Natural killer cell treated with Interleukin-12 subunit alpha and Interleukin-12 subunit beta and Interleukin-15 and Interleukin-18, amount 100 ng/mL, for 72 hours (primary cell): ENCODE measurements around the gene LSP1. TPM values are rescaled to one million over a fixed set of nuclear protein-coding genes. Genes with fewer than 3 reads are reported as not detected.

Source experiments
- ATAC-seq, 2 donors: fragments of 150-1000 bp; cut with Tn5 transposase in 1 of 2; sonication (Bioruptor Pico), chemical (Tn5 transposase) in 1 of 2; 2 replicates each; pipeline ENCODE4 v1.10.0; 2021
- DNase-seq: peaks from one replicate; pipeline ENCODE4 v3.0.0; 2022; ENCODE audit warnings: low spot score
- H3K27ac Mint-ChIP-seq, 2 donors: 1 replicate in 1 of 2; 2 replicates in 1 of 2; pipeline ENCODE4 v1.8.0; 2022; ENCODE audit warnings: mixed read lengths in 2 of 2, mild to moderate bottlenecking in 1 of 2, moderate library complexity in 1 of 2
- H3K27me3 Mint-ChIP-seq, 2 donors: 1 replicate in 1 of 2; 2 replicates in 1 of 2; pipeline ENCODE4 v1.8.0; 2022; ENCODE audit warnings: mixed read lengths in 2 of 2
- H3K36me3 Mint-ChIP-seq: one replicate; pipeline ENCODE4 v1.8.0; 2022; ENCODE audit warnings: mixed read lengths
- H3K4me1 Mint-ChIP-seq, 2 donors: 1 replicate in 1 of 2; 2 replicates in 1 of 2; pipeline ENCODE4 v1.8.0; 2022; ENCODE audit warnings: low read depth in 2 of 2, mixed read lengths in 2 of 2, mild to moderate bottlenecking in 1 of 2
- H3K4me3 Mint-ChIP-seq: one replicate; pipeline ENCODE4 v1.8.0; 2022; ENCODE audit warnings: mixed read lengths
- H3K9me3 Mint-ChIP-seq: 2 replicates; pipeline ENCODE4 v1.8.0; 2022; ENCODE audit warnings: mixed read lengths
- total RNA-seq, 2 donors: library from RNA; stranded (reverse); gene quantifications; one replicate each; pipeline ENCODE4 v1.2.3, GENCODE V29; 2022

LSP1 gene
- total RNA-seq, 2 donors from 2014 or later: 240 to 358 TPM

DNA sequence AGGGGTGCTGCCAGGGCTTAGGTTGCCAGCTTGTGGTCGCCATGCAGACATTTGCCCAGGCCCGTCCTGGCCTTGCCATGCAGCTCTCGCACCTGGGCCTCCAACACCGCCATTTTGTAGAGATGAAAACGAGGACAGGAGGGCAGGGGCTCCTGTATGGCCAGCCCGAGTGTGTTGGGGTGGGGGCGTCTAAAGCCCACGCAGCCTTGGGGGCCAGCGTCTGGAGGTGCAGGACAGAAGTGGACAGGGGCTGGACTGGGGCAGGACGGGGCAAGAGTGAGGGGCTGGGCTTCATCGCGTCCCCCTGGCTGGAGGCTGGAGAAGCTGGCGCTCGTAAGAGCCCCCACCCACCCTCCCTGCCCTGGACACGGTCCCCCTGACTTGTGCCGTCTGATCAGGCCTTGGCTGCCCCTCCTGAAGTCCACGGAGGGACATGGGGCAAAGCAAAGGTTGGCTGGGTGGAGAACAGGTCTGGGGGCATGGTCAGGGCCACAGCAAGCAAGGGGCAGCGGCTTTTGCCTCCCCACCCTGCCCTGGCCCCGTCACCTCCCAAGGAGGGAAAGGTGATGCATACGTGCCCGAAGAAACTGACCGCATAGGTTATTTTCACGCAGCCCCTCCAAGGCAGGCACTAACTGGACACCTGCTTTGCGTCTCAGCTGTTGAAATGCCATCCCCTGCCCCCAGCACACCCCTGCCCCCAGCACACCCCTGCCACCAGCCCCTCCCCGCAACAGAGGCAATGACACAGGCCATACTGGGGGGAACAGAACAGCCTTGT lies 67.4 kb downstream of the LSP1 start:
- DNase-seq: no peak
- no peaks in the 10 kb centered on the region for H3K36me3 Mint-ChIP-seq
- peaks cover 6 to 10% of the 10 kb centered on the region in 2 donors for H3K27me3 Mint-ChIP-seq
- H3K9me3 Mint-ChIP-seq: no peaks in the 10 kb centered on the region
- peaks cover 8% of the 10 kb centered on the region in 2 donors for H3K4me1 Mint-ChIP-seq
- H3K27ac Mint-ChIP-seq: no peak overlapping the region
- no peak for ATAC-seq
- H3K4me3 Mint-ChIP-seq: no peak overlapping the region

DNA sequence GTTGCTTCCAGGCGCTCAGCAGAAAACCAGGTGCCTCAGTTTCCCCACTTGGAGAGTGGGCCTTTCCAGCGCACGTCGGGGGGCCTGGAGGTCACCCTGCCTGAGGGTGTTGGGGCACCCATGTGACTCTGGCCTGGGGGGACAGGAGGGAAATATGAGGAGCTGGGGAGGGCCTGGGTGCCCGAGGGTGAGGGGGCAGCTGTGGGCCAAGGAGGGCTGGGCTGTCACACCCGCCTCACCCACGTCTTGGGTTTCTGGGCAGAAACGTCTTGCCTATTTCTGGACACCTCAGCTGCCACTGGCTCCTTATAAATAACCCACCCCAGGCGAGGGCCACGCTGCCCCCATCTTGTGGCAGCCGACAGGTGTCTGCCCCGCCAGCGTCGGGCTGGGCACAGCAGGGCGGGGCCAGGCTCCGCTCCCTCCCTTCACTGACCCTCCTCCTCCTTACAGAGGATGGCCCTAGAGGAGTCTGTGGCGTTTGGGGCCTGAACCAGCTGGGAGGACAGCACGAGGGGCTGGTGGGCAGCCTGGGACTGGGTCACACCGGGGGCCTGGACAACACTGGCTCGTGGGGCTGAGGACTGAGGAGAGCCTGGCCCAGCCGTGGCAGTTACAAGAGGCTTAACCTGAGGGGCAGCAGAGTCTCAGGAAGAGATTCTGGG lies 68.2 kb downstream of the LSP1 start:
- DNase-seq: no peak
- no peaks in the 10 kb centered on the region for H3K9me3 Mint-ChIP-seq
- H3K4me1 Mint-ChIP-seq: peaks cover under 1 to 3% of the 10 kb centered on the region in 2 donors
- ATAC-seq: no peak
- no peaks in the 10 kb centered on the region for H3K36me3 Mint-ChIP-seq
- no peak overlapping the region for H3K4me3 Mint-ChIP-seq
- no peak overlapping the region for H3K27ac Mint-ChIP-seq
- H3K27me3 Mint-ChIP-seq: peaks cover 6 to 8% of the 10 kb centered on the region in 2 donors

DNA sequence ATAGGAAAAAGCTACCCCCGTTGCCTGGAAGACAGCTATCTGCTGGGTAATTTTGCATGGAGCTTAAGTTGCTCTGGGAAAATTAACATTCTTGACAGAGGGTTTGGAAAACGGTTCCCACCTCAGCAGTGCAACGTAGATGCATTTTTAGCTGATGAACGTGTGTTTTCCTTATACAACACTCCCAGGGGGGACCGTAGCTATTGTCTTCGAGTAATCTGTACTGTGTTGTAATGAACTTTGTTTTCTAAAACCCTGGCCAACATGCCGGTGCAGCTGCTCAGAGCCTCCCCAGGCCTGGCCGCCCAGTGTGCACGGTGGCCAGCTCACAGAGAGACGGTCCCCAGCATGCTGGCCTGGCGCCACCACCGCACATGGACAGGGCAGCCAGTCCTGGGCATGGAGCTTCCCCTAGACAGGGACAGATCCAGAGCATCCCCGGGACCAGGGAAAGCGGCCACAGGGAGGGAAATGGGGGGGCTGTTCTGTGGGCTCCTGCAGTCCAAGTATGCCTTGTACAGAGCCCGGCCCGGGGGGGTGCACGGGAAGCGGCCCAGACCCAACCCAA lies 68.8 kb downstream of the LSP1 start:
- H3K27ac Mint-ChIP-seq: no peak overlapping the region

DNA sequence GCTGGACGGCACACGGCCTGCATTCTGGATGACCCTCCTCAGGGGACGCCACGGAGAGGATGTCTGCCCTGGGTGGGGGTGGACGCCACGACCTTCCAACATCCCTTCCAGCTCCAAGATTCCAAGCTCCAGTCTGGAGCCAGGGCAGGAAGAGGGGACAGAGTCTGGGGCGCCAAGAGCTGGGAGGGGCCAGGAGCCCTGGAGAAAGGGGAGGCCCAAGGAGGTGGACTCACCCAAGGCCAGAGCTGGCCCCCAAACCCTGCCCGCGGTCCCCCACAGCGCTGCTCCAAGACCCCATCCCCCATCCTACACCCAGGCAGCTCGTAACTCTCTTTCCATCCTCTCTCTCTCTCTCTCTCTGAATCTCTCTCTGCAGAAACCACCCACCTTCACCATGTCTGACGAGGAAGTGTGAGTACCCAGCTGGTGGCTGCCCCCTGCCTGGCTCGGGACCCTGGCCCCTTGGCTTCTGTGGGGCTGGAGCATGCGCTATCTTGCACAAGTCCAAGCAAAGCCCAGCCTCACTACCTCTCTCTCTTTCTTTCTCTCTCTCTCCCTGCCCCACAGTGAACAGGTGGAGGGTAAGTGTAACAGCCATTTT lies 69.7 kb downstream of the LSP1 start:
- peaks cover 0 to 7% of the 10 kb centered on the region in 2 donors for H3K4me1 Mint-ChIP-seq
- no peak overlapping the region for H3K27ac Mint-ChIP-seq
- no peaks in the 10 kb centered on the region for H3K9me3 Mint-ChIP-seq
- H3K27me3 Mint-ChIP-seq: peaks cover 8 to 11% of the 10 kb centered on the region in 2 donors
- DNase-seq: no peak
- H3K4me3 Mint-ChIP-seq: no peak overlapping the region
- no peak for ATAC-seq
- H3K36me3 Mint-ChIP-seq: no peaks in the 10 kb centered on the region

More for the DNA sequence above, 68.8 kb downstream of the LSP1 start:
- Mint-ChIP-seq H3K9me3 (no peaks in the 10 kb centered on the region), H3K36me3 (no peaks in the 10 kb centered on the region), H3K27me3 (peaks cover 8 to 10% of the 10 kb centered on the region in 2 donors), H3K4me3 (no peak overlapping the region), H3K4me1 (peaks cover 0 to 7% of the 10 kb centered on the region in 2 donors)
- no peak for ATAC-seq
- no peak for DNase-seq

DNA sequence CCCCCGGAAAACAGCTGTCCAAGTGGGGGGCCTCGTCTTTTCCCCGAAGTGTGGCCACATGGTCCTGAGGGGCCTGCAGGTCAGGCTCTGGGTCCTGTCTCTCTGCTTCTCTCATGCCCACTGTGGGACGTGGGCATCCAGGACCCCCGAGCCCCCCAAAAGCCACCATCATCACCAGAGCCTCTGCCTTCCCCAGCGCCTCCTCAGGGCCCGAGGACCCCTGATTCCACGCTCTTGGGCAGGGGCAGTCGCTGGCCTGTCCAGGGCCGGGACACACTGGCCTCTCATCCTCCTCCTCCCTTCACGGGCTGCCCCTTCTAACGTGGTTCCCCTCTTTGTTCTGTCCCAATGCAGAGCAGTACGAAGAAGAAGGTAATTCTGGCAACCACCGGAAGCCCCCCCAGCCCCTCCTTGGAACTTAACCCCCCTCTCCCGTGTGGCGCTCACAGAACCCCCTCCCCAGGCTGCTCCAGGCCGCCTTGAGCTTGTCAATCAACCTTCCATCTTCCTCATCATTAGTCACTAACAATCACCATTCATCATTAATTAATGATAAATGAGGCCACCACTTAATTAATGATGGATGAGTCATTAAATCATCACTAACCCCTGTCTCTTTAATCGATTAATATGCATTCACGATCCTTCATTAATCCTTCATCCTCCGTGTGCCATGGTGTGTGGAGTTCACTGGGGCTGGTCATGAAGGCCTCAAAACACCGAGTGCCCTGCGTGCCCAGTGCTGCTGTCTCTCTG lies 70.5 kb downstream of the LSP1 start:
- Mint-ChIP-seq H3K4me1 (peaks cover 0 to 7% of the 10 kb centered on the region in 2 donors), H3K36me3 (no peaks in the 10 kb centered on the region), H3K4me3 (no peak overlapping the region)

DNA sequence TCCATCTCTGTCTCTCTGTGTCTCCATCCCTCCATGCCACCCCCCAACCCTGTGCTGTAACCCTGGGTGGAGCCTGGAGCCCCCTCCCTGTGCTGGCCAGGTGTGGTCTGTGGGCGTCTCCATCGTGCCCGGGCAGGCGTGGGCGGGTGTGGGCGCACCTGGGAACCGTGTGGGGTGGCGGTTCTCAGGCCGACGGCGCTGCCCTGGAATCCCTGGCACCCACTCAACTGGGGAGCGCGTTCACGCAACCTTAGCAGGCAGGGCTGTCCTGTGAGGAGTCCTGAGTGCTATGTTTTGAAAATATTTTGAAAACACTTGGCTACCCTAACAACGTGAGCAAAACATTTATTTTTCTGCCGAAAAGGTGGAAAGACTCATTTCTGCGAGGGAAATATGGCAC lies 71.3 kb downstream of the LSP1 start:
- no peak overlapping the region for H3K4me3 Mint-ChIP-seq
- no peaks in the 10 kb centered on the region for H3K9me3 Mint-ChIP-seq

More for the DNA sequence above, 70.5 kb downstream of the LSP1 start:
- H3K27me3 Mint-ChIP-seq: peaks cover 8 to 11% of the 10 kb centered on the region in 2 donors
- no peaks in the 10 kb centered on the region for H3K9me3 Mint-ChIP-seq
- DNase-seq: no peak
- H3K27ac Mint-ChIP-seq: no peak overlapping the region
- no peak for ATAC-seq

DNA sequence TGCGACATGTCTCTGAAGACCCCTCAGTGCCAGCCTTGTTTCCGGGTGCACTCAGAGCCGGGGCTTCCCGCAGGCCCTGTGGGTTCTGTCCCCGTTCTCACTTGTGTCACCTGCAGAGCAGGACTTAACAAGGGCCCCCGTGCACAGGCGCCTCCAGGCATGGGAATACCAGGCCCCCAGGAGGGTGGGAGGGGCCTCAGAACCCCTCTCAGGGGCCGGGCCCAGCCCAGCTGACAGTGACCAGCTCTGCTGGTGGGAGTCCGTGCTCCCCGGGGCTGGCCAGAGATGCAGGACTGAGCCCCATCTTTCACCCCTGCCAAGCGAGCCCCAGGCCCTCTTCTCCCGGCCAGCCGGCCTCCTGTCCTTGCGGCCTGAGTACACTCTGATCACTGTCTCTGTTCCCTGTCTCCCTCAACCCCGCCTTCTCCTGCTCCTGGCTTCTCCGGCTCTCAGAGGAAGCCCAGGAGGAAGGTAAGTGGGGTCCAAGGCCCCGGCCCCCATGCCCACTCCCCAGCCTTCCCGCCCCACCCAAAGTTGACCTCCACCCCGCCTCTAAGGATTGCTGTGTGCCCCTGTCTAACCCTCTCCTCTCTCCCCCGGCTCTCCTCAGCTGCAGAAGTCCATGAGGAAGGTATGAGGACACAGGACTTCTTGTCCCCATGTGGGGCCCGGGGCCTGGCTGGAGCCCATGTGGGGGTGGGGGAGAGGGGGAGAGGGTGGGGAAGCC lies 71.9 kb downstream of the LSP1 start:
- Mint-ChIP-seq H3K36me3 (no peaks in the 10 kb centered on the region), H3K9me3 (no peaks in the 10 kb centered on the region), H3K4me1 (peaks cover 0 to 7% of the 10 kb centered on the region in 2 donors), H3K4me3 (no peak overlapping the region), H3K27me3 (peaks cover 8 to 9% of the 10 kb centered on the region in 2 donors), H3K27ac (no peak overlapping the region)
- ATAC-seq (no peak), DNase-seq (no peak)

More for the DNA sequence above, 71.3 kb downstream of the LSP1 start:
- ATAC-seq (no peak), DNase-seq (no peak)
- H3K36me3 Mint-ChIP-seq: no peaks in the 10 kb centered on the region
- H3K27me3 Mint-ChIP-seq: peaks cover 8 to 11% of the 10 kb centered on the region in 2 donors
- H3K27ac Mint-ChIP-seq: no peak overlapping the region
- peaks cover 0 to 7% of the 10 kb centered on the region in 2 donors for H3K4me1 Mint-ChIP-seq

DNA sequence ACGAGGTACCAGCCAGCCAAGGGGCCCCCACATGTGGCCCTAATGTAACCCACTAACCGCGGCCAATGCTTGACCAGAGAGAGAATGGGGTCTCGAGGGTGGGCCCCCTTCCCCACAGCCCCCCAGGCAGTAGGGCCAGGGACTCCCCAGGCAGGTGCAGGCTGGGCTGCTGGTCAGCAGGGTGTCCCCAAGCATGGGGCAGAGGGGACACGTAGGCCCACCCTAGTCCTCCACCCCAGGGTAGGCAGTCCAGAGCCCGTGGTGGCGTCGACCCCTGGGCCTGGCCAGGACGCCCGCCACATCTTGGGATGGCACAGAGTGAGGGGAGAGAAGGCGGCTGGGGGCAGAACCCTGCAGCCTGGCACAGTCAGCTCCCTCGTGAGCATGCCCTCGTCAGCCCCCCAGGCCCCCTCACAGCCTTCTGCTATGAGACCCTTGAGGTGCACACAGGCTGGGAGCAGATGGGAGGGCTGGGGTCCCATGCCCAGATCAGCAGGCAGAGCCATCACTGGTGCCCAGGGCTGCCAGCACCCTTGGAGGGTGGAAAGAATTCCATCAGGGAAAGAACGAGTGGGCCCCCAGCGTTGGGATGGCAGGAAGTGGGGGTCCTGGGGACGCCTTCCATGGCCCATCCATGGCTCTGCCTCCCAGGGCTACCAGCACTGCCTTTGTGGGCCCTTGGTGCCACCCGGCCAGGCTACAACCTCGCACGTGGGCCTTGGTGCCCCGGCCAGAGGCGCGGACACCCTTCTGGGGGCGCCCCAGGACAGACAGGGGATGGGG lies 72.7 kb downstream of the LSP1 start:
- no peak for ATAC-seq
- Mint-ChIP-seq H3K27ac (no peak overlapping the region), H3K4me1 (peaks cover 0 to 7% of the 10 kb centered on the region in 2 donors), H3K9me3 (no peaks in the 10 kb centered on the region), H3K36me3 (no peaks in the 10 kb centered on the region), H3K4me3 (no peak overlapping the region), H3K27me3 (peaks cover 7 to 8% of the 10 kb centered on the region in 2 donors)
- no peak for DNase-seq

DNA sequence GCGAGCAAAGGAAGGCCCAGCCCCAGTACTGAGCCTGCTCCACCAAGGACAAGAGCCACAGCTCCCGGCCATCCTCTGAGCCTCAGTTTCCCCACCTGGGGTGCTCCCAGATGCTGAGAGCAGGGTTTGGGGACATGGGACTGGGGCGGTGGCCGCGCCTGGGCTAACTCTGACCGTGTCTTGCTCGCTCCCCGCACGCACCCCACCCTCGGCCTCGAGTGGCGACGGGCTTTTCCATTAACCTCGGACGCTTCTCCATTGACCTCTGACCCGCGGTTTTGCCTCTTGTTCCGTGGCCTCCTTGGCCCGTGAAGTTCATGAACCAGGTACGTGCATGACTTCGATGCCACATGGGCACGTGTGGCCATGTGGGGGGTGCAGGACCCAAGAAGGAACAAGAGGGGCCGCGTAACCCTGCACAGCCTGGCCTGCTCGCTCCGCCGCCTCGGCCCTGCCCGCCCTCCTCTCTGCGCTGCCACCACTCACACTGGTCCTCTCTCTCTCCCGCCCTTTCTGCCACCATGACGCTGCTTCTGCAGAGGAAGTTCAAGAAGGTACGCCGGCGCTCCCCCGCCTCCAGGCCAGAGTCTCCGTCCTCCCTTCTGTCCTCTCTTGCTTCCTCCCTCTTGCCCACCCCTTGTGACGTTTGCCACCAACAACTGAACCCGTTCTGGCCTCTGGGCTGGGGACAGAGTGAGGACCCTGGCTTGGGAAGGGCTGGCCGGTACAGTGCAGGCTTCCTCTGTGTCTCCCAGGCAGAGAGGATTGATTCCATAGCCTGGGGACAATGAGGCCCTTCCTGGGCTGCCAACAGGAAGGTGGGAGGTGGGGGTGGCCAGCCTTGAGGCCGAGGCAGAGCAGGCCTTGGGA lies 73.5 kb downstream of the LSP1 start:
- Mint-ChIP-seq H3K9me3 (no peaks in the 10 kb centered on the region), H3K4me1 (peaks cover 0 to 7% of the 10 kb centered on the region in 2 donors), H3K36me3 (no peaks in the 10 kb centered on the region), H3K4me3 (no peak overlapping the region), H3K27ac (no peak overlapping the region), H3K27me3 (peaks cover 8% of the 10 kb centered on the region in 2 donors)
- ATAC-seq (no peak), DNase-seq (no peak)

DNA sequence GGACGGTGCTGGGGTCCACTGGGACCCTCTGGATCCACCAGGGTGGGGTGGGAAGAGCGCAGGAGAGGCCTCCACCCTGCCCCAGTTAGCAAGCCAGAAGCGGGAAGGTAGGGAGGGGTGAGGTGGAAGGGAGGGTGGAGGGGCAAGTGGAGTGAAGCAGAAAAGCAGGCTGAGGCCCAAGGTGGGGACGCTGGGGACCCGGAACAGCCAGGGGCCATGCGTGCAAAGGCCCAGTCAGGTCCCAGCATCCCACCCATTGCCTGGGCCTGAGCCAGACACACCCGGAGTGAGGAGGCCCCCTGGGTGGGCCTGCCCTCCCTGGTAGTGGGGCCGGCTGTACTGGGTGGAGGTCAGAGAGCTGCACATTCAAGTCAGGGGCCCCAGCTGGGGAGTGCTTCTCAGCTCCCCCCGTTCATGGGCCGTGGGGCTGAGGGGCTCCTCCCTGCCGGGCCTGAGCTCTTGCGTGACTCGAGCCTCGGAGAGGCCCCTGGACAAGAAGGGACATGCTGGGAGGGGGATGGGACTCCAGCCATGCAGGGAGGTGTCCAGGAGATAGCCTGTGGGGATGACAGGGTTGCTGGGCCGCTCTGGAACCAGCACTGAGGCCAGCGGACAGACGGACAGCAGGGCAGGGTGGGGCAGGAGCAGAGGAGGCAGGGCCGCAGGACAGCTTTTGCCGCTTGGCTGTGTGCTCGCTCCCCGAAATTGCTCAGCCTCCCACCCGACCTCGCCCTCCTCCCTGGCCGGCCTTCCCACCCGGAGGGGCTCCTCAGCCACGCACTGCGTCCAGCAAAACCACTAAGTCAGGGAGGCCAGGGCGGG lies 74.4 kb downstream of the LSP1 start:
- Mint-ChIP-seq H3K4me3 (no peak overlapping the region), H3K9me3 (no peaks in the 10 kb centered on the region), H3K36me3 (no peaks in the 10 kb centered on the region), H3K27ac (no peak overlapping the region), H3K4me1 (peaks cover 0 to 7% of the 10 kb centered on the region in 2 donors), H3K27me3 (peaks cover 8 to 13% of the 10 kb centered on the region in 2 donors)
- DNase-seq (no peak), ATAC-seq (no peak)
